Mesothelial cell of epicardium (in vitro differentiated cells): Measurements from ENCODE around the gene CDHR3. TPM values are rescaled to one million over a fixed set of nuclear protein-coding genes. Genes with fewer than 3 reads are reported as not detected.

Experiments used
- DNase-seq, 2 experiments: peaks; one replicate each; pipeline ENCODE4 v3.0.0; 2021; ENCODE audit warnings: low spot score in 2 of 2; ENCODE audit not compliant: unreplicated experiment in 2 of 2
- H3K27ac Mint-ChIP-seq: 2 replicates; pipeline ENCODE4 v1.8.0; 2021; ENCODE audit warnings: mixed read lengths
- H3K27me3 Mint-ChIP-seq: 2 replicates; pipeline ENCODE4 v1.8.0; 2021; ENCODE audit warnings: low read depth, mixed read lengths
- H3K36me3 Mint-ChIP-seq: 2 replicates; pipeline ENCODE4 v1.8.0; 2021; ENCODE audit warnings: mixed read lengths
- H3K4me1 Mint-ChIP-seq: 2 replicates; pipeline ENCODE4 v1.8.0; 2021; ENCODE audit warnings: mixed read lengths
- H3K4me3 Mint-ChIP-seq: 2 replicates; pipeline ENCODE4 v1.8.0; 2021; ENCODE audit warnings: mild to moderate bottlenecking, moderate library complexity, mixed read lengths
- H3K9me3 Mint-ChIP-seq: 2 replicates; pipeline ENCODE4 v1.8.0; 2021; ENCODE audit warnings: mixed read lengths
- total RNA-seq: library from RNA; stranded (reverse); gene quantifications from 3 replicates; pipeline ENCODE4 v1.2.1, GENCODE V29; 2021
- TF ChIP-seq, protein P1 (sequence below): fragments of 200-600 bp; sonication (generic); IDR thresholded peaks from one replicate; pipeline ENCODE4 v1.5.0; 2021; ENCODE audit warnings: antibody characterized with exemption; ENCODE audit not compliant: unreplicated experiment

The CDHR3 gene
- total RNA-seq, 1 donor from 2014 or later = 3.2 TPM

GRCh38 chr7:106016331-106016730 is 53.3 kb downstream of the CDHR3 start:
- peak overlapping the region; percentile 27 for H3K27ac Mint-ChIP-seq
- DNase-seq = no peak
- TF ChIP-seq, protein P1, sequence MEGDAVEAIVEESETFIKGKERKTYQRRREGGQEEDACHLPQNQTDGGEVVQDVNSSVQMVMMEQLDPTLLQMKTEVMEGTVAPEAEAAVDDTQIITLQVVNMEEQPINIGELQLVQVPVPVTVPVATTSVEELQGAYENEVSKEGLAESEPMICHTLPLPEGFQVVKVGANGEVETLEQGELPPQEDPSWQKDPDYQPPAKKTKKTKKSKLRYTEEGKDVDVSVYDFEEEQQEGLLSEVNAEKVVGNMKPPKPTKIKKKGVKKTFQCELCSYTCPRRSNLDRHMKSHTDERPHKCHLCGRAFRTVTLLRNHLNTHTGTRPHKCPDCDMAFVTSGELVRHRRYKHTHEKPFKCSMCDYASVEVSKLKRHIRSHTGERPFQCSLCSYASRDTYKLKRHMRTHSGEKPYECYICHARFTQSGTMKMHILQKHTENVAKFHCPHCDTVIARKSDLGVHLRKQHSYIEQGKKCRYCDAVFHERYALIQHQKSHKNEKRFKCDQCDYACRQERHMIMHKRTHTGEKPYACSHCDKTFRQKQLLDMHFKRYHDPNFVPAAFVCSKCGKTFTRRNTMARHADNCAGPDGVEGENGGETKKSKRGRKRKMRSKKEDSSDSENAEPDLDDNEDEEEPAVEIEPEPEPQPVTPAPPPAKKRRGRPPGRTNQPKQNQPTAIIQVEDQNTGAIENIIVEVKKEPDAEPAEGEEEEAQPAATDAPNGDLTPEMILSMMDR = no peak
- no peaks in the 10 kb centered on the region for H3K27me3 Mint-ChIP-seq
- H3K9me3 Mint-ChIP-seq = no peaks in the 10 kb centered on the region
- peaks cover 37% of the 10 kb centered on the region for H3K4me1 Mint-ChIP-seq
- no peaks in the 10 kb centered on the region for H3K36me3 Mint-ChIP-seq
- H3K4me3 Mint-ChIP-seq = no peak overlapping the region

- H3K27ac Mint-ChIP-seq = no peak overlapping the region
- no peak for DNase-seq
- H3K4me3 Mint-ChIP-seq = no peak overlapping the region
- no peaks in the 10 kb centered on the region for H3K36me3 Mint-ChIP-seq
- TF ChIP-seq, protein P1 = no peak
- no peaks in the 10 kb centered on the region for H3K9me3 Mint-ChIP-seq
- peaks cover 37% of the 10 kb centered on the region for H3K4me1 Mint-ChIP-seq
- no peaks in the 10 kb centered on the region for H3K27me3 Mint-ChIP-seq
These were observed 54.6 kb downstream of the CDHR3 start for GRCh38 chr7:106017657-106018056.

GRCh38 chr7:106018566-106019469 is 55.8 kb downstream of the CDHR3 start:
- peak overlapping the region; percentile 72 for H3K27ac Mint-ChIP-seq
- no peak for DNase-seq
- H3K27me3 Mint-ChIP-seq = no peaks in the 10 kb centered on the region
- no peak overlapping the region for H3K4me3 Mint-ChIP-seq
- H3K9me3 Mint-ChIP-seq = no peaks in the 10 kb centered on the region
- no peaks in the 10 kb centered on the region for H3K36me3 Mint-ChIP-seq
- TF ChIP-seq, protein P1 = no peak
- H3K4me1 Mint-ChIP-seq = peaks cover 37% of the 10 kb centered on the region

DNA sequence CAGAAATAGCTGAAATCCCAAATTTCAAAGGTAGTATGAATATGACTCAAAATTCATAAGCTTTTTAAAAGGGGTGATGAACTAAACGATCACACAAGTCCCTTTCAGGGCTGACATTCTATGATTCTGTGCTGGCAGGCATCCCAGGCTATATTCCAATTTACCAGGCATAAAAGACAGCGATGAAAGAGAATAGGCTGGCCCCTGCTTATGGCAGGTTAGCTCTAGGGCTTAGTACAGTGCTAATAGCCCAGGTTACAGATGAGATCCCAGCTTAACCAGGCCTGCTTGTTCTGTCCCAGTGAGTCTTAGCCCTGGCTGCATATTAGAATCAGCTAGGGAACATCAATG is 56.4 kb downstream of the CDHR3 start:
- no peaks in the 10 kb centered on the region for H3K36me3 Mint-ChIP-seq
- TF ChIP-seq, protein P1 = no peak
- H3K4me3 Mint-ChIP-seq = no peak overlapping the region
- H3K27me3 Mint-ChIP-seq = no peaks in the 10 kb centered on the region
- H3K27ac Mint-ChIP-seq = no peak overlapping the region
- no peaks in the 10 kb centered on the region for H3K9me3 Mint-ChIP-seq
- DNase-seq = no peak
- peaks cover 37% of the 10 kb centered on the region for H3K4me1 Mint-ChIP-seq

- H3K27me3 Mint-ChIP-seq = no peaks in the 10 kb centered on the region
- H3K27ac Mint-ChIP-seq = peak overlapping the region; percentile 43
- no peaks in the 10 kb centered on the region for H3K36me3 Mint-ChIP-seq
- no peak overlapping the region for H3K4me3 Mint-ChIP-seq
- no peaks in the 10 kb centered on the region for H3K9me3 Mint-ChIP-seq
- TF ChIP-seq, protein P1 = no peak
- peaks cover 26% of the 10 kb centered on the region for H3K4me1 Mint-ChIP-seq
- DNase-seq = no peak
These were observed 58.3 kb downstream of the CDHR3 start for GRCh38 chr7:106021151-106022067.
